ENCODE data around the gene MAPK7. TPM values are rescaled to one million over a fixed set of nuclear protein-coding genes. Genes with fewer than 3 reads are reported as not detected.

MAPK7 gene
- total RNA-seq, 1 donor from 2014 or later = 30.8 TPM

GRCh38 chr17:19421219-19421618, 42.9 kb downstream of the MAPK7 start:
- Histone ChIP-seq H3K27me3 (ENCODE audit: control insufficient read depth, insufficient read depth, low read length) (no peaks in the 10 kb centered on the region), H3K36me3 (ENCODE audit: control insufficient read depth, insufficient read depth, low read length) (no peaks in the 10 kb centered on the region), H3K4me3 (ENCODE audit: low read depth, low read length) (no peak overlapping the region)
- TF ChIP-seq CTCF (IDR thresholded peaks at IDR 0.05; ENCODE audit: insufficient read depth, low read length, poor library complexity, severe bottlenecking) = no peak
- DNase-seq (ENCODE audit: low read depth) = no peak

DNA sequence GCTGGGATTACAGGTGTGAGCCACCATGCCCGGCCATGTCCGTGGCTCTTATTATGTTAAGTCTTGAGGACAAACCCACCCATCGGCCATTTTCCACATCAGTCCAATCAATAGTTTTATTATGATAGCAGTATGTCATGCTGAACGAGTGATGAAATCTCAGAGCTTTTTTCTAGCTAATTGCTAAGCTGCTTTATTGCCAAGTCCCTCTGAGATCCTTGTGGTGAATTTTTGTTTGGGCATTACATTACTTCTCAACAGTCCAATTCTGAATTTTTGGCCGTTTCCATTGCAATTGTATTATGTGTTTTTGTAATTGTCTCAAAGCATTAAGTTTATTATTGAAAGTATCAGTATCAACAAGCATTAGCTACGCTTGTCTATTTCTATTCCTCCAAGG, 43.6 kb downstream of the MAPK7 start:
- Histone ChIP-seq H3K27me3 (ENCODE audit: control insufficient read depth, insufficient read depth, low read length) (no peaks in the 10 kb centered on the region), H3K36me3 (ENCODE audit: control insufficient read depth, insufficient read depth, low read length) (no peaks in the 10 kb centered on the region), H3K4me3 (ENCODE audit: low read depth, low read length) (no peak overlapping the region)
- no peak for TF ChIP-seq CTCF (IDR thresholded peaks at IDR 0.05; ENCODE audit: insufficient read depth, low read length, poor library complexity, severe bottlenecking)
- DNase-seq (ENCODE audit: low read depth) = no peak

DNA sequence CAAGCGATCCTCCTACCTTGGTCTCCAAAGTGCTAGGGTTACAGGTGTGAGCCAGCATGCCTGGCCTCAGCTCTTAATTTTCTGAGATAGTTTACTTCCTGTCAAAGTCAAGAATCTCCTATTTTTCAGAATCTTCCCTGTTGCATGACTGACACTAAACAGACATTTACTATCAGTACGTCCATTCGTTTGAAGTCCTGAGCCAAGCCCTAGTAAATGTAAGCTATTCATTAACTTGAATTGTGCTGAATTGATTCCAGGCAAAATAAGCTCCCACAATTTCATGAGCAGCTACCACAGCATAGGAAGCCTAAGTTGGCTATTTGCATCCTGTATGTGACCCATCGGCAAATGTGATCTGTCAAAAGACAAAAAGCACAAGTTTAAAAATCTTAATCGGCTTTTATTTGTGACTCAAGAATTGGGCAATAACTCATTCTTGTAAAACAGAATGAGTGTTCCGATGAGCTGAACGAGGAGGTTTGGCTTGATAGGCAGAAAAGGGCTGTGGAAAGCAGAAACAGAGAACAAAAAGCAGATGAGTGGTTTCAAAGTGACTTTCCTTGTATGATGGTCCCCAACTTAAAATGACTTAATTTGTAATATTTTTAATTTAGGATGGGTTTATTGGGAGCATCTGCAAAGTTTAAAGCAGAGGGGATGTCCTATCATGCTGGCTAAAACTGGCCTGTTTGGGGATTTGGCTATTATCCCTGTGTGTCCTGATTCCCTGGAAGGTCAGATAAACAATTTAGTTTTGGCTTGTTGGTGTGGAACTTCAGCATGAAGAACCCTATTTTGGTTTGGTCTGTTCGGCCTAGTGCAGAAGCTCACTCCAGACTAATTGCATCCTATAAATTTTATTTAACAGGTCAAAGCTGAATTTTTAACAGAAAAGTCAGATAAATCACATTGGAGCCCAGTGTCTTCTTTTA, 46.9 kb downstream of the MAPK7 start:
- Histone ChIP-seq H3K27me3 (ENCODE audit: control insufficient read depth, insufficient read depth, low read length) (no peaks in the 10 kb centered on the region), H3K4me3 (ENCODE audit: low read depth, low read length) (no peak overlapping the region), H3K36me3 (ENCODE audit: control insufficient read depth, insufficient read depth, low read length) (no peaks in the 10 kb centered on the region)
- TF ChIP-seq CTCF (IDR thresholded peaks at IDR 0.05; ENCODE audit: insufficient read depth, low read length, poor library complexity, severe bottlenecking) = no peak
- no peak for DNase-seq (ENCODE audit: low read depth)

GRCh38 chr17:19426631-19427030, 48.3 kb downstream of the MAPK7 start:
- no peak for TF ChIP-seq CTCF (IDR thresholded peaks at IDR 0.05; ENCODE audit: insufficient read depth, low read length, poor library complexity, severe bottlenecking)
- H3K36me3 ChIP-seq (ENCODE audit: control insufficient read depth, insufficient read depth, low read length) = no peaks in the 10 kb centered on the region
- H3K4me3 ChIP-seq (ENCODE audit: low read depth, low read length) = no peak overlapping the region
- H3K27me3 ChIP-seq (ENCODE audit: control insufficient read depth, insufficient read depth, low read length) = no peaks in the 10 kb centered on the region
- DNase-seq (ENCODE audit: low read depth) = no peak

GRCh38 chr17:19431691-19432090, 53.4 kb downstream of the MAPK7 start:
- H3K36me3 ChIP-seq (ENCODE audit: control insufficient read depth, insufficient read depth, low read length) = no peaks in the 10 kb centered on the region
- no peaks in the 10 kb centered on the region for H3K27me3 ChIP-seq (ENCODE audit: control insufficient read depth, insufficient read depth, low read length)
- TF ChIP-seq CTCF (IDR thresholded peaks at IDR 0.05; ENCODE audit: insufficient read depth, low read length, poor library complexity, severe bottlenecking) = no peak
- no peak overlapping the region for H3K4me3 ChIP-seq (ENCODE audit: low read depth, low read length)
- DNase-seq (ENCODE audit: low read depth) = no peak

Other genes with a start within 250 kb of the MAPK7 start
- gene EPN2, start 141.1 kb upstream of the MAPK7 start, total RNA-seq = 13.7 and 18.8 TPM in 2 replicates
- gene B9D1, start 15.8 kb upstream of the MAPK7 start, total RNA-seq = 16.8 and 19.0 TPM in 2 replicates
- 0.68 and 1.3 TPM in 2 replicates for gene MFAP4, start 8.7 kb downstream of the MAPK7 start, total RNA-seq
- gene RNF112, start 32.7 kb downstream of the MAPK7 start, total RNA-seq = 0.08 TPM in 1 of 2 replicates, not detected in the other
- gene SLC47A1, start 155.4 kb downstream of the MAPK7 start, total RNA-seq = 1.0 and 3.9 TPM in 2 replicates